HCT116 (cell line): ENCODE data around the gene TRDMT1. TPM values are rescaled to one million over a fixed set of nuclear protein-coding genes. Genes with fewer than 3 reads are reported as not detected.

Experiments
- ATAC-seq: fragments of 200-7000 bp; cut with Tn5 transposase; 2 replicates; pipeline ENCODE4 v1.9.1; 2020; ENCODE audit warnings: mild to moderate bottlenecking, moderate library complexity
- BruUV-seq: library from RNA; stranded (reverse); fragments of 400-500 nt; replicated peaks from 2 replicates; lab custom pipeline; 2021; lab: Mats Ljungman, UMichigan
- CTCF ChIA-PET: fragments of 300-600 bp; sonication (Branson Sonifier 250); formaldehyde crosslinking; loops from one replicate; lab custom pipeline; 2021; ENCODE audit warnings: antibody characterized with exemption; lab: Charles Lee
- POLR2A ChIA-PET: fragments of 300-600, 350-600 bp; sonication (Branson Sonifier 250); formaldehyde crosslinking; loops from one replicate; lab custom pipeline; 2021; ENCODE audit warnings: antibody characterized with exemption; lab: Charles Lee
- RAD21 ChIA-PET, 2 experiments: fragments of 300-600 bp; sonication (Branson Sonifier 250); formaldehyde crosslinking; loops; one replicate each; lab custom pipeline; 2023; ENCODE audit warnings: low total read pairs in 2 of 2; ENCODE audit not compliant: uncharacterized antibody in 2 of 2, unreplicated experiment in 2 of 2, low non-redundant PET in 1 of 2; lab: Charles Lee
- DNase-seq: peaks from one replicate; pipeline ENCODE4 v3.0.0-alpha.2; 2010; ENCODE audit warnings: low read depth, low spot score
- H2AFZ ChIP-seq: fragments of 200-600 bp; shearing (Covaris generic), sonication (generic); 2 replicates; pipeline ENCODE4 v1.6.1; 2017; ENCODE audit warnings: low read depth, mixed run types, mixed read lengths, antibody characterized with exemption, low read length; ENCODE audit not compliant: poor library complexity, severe bottlenecking
- H3K27ac ChIP-seq: 2 replicates; pipeline ENCODE4 v1.5.1; 2012; ENCODE audit warnings: low read depth, low read length
- H3K27me3 ChIP-seq: fragments of 200-600 bp; sonication (generic); 2 replicates; pipeline ENCODE4 v1.6.1; 2016; ENCODE audit warnings: mixed run types, low read length, mixed read lengths; ENCODE audit not compliant: insufficient read depth
- H3K36me3 ChIP-seq, 2 experiments: fragments of 200-500 bp in 1 of 2; fragments of 200-600 bp in 1 of 2; sonication (Bioruptor generic) in 1 of 2; sonication (generic) in 1 of 2; 2 replicates each; pipeline versions ENCODE4 v1.5.1 to v1.6.1; 2014 to 2016; ENCODE audit warnings: low read length in 2 of 2, inconsistent platforms in 1 of 2, mixed read lengths in 1 of 2, mixed run types in 1 of 2; ENCODE audit not compliant: insufficient read depth in 2 of 2, control insufficient read depth in 1 of 2
- H3K4me1 ChIP-seq, 2 experiments: fragments of 200-600 bp in 1 of 2; sonication (generic) in 1 of 2; 2 replicates each; pipeline versions ENCODE4 v1.5.1 to v1.6.1; 2012 to 2017; ENCODE audit warnings: low read length in 2 of 2, inconsistent platforms in 1 of 2, mild to moderate bottlenecking in 1 of 2, mixed read lengths in 1 of 2, mixed run types in 1 of 2, moderate library complexity in 1 of 2; ENCODE audit not compliant: insufficient read depth in 2 of 2, control insufficient read depth in 1 of 2
- H3K4me2 ChIP-seq: fragments of 200-600 bp; sonication (generic); 2 replicates; pipeline ENCODE4 v1.6.1; 2017; ENCODE audit warnings: mixed run types, low read length, mixed read lengths
- H3K4me3 ChIP-seq, 2 experiments: fragments of 200-600 bp in 1 of 2; sonication (generic) in 1 of 2; replicated peaks in 1 of 2; 2 replicates each; pipeline ENCODE4 v1.5.1; 2011 to 2016; ENCODE audit warnings: low read length in 2 of 2, control low read depth in 1 of 2, low read depth in 1 of 2, mild to moderate bottlenecking in 1 of 2, mixed read lengths in 1 of 2, mixed run types in 1 of 2
- H3K79me2 ChIP-seq: fragments of 200-600 bp; sonication (generic); 2 replicates; pipeline ENCODE4 v1.6.1; 2017; ENCODE audit warnings: mild to moderate bottlenecking, mixed run types, low read length, moderate library complexity, mixed read lengths; ENCODE audit not compliant: insufficient read depth
- H3K9ac ChIP-seq: fragments of 200-600 bp; sonication (generic); 2 replicates; pipeline ENCODE4 v1.6.1; 2016; ENCODE audit warnings: low read length, mixed read lengths
- H3K9me2 ChIP-seq: fragments of 200-600 bp; sonication (generic), shearing (Covaris generic); 2 replicates; pipeline ENCODE4 v1.6.1; 2017; ENCODE audit warnings: mixed run types, mild to moderate bottlenecking, moderate library complexity; ENCODE audit not compliant: insufficient read depth
- H3K9me3 ChIP-seq, 2 experiments: fragments of 200-500 bp in 1 of 2; fragments of 200-600 bp in 1 of 2; sonication (Bioruptor generic) in 1 of 2; sonication (generic) in 1 of 2; 2 replicates each; pipeline ENCODE4 v1.6.1; 2014 to 2017; ENCODE audit warnings: low read length in 2 of 2, mixed read lengths in 2 of 2, inconsistent platforms in 1 of 2, low read depth in 1 of 2, mild to moderate bottlenecking in 1 of 2, mixed run types in 1 of 2, moderate library complexity in 1 of 2; ENCODE audit not compliant: control insufficient read depth in 1 of 2, insufficient read depth in 1 of 2
- H4K20me1 ChIP-seq: fragments of 200-600 bp; sonication (generic), shearing (Covaris generic); 2 replicates; pipeline ENCODE4 v1.6.1; 2017; ENCODE audit warnings: mixed run types, mild to moderate bottlenecking, moderate library complexity; ENCODE audit not compliant: insufficient read depth
- FOSL1 ChIP-seq: IDR thresholded peaks from 2 replicates; pipeline ENCODE4 v1.6.1; 2012; ENCODE audit warnings: low read depth
- MAX ChIP-seq: IDR thresholded peaks from 2 replicates; pipeline ENCODE4 v1.6.1; 2012
- RAD21 ChIP-seq: IDR thresholded peaks from 2 replicates; pipeline ENCODE4 v1.6.1; 2012; ENCODE audit warnings: low read depth, mild to moderate bottlenecking
- SRF ChIP-seq: IDR thresholded peaks from 2 replicates; pipeline ENCODE4 v1.6.1; 2012; ENCODE audit warnings: low read depth
- TCF7L2 ChIP-seq: IDR thresholded peaks from 2 replicates; pipeline ENCODE4 v1.7.0; 2011; ENCODE audit warnings: borderline replicate concordance, inconsistent platforms; ENCODE audit not compliant: insufficient read depth, insufficient read length; ENCODE audit errors: extremely low read depth
- ZFX ChIP-seq: fragments of 450-650 bp; IDR thresholded peaks from 2 replicates; pipeline ENCODE4 v1.6.1; 2017
- intact Hi-C: fragments of 100-400 bp; cut with micrococcal nuclease; formaldehyde crosslinking; loops from 2 replicates; pipeline ENCODE4 v1.10.0; 2022
- total RNA-seq: library from RNA; stranded (reverse); gene quantifications from one replicate; pipeline ENCODE4 v1.2.1, GENCODE V29; 2021; ENCODE audit not compliant: unreplicated experiment
- TF ChIP-seq, protein P1 (sequence below): IDR thresholded peaks from 2 replicates; pipeline ENCODE4 v1.6.1; 2011; ENCODE audit warnings: mild to moderate bottlenecking, low read length, moderate library complexity; ENCODE audit not compliant: insufficient replicate concordance; ENCODE audit errors: extremely low read depth
- TF ChIP-seq, protein P2 (sequence below): IDR thresholded peaks from 2 replicates; pipeline ENCODE4 v1.6.1; 2012
- TF ChIP-seq, protein P3 (sequence below): IDR thresholded peaks from 2 replicates; pipeline ENCODE4 v1.6.1; 2012; ENCODE audit warnings: low read depth

TRDMT1 gene
- total RNA-seq, 1 experiment from 2014 or later = 8.6 TPM

DNA sequence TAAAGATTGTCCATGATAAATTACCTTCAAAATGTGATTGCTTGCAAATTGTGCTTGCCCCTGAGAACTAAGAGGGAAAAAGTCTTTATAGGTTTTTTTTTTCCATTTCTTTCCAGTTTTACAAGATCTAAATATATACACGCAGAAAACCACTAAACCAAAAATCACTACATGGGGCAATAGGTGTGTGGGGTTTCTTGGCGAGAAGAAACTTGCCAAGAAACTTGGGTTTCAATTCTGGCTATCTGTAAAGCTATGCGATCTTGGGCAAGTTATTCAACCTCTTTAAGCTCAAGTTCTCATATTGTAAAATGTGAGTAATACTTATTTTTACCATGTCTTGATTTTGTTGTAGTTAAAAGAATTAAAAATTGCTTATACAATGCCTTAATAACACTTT lies 88.9 kb downstream of the TRDMT1 start:
- no TSS peak for BruUV-seq
- no peaks in the 10 kb centered on the region for H3K9me3 ChIP-seq
- H3K27ac ChIP-seq = no peak overlapping the region
- POLR2A ChIA-PET = no interaction called here
- H4K20me1 ChIP-seq = no peaks in the 10 kb centered on the region
- H3K79me2 ChIP-seq = no peaks in the 10 kb centered on the region
- no peaks in the 10 kb centered on the region for H3K36me3 ChIP-seq
- H3K4me1 ChIP-seq = peaks cover 16 to 38% of the 10 kb centered on the region in 2 experiments
- no peaks in the 10 kb centered on the region for H3K27me3 ChIP-seq
- H3K4me2 ChIP-seq = no peak overlapping the region
- TF ChIP-seq MAX (no peak), FOSL1 (no peak), RAD21 (no peak), TCF7L2 (no peak), SRF (no peak), ZFX (no peak)
- TF ChIP-seq, protein P1, sequence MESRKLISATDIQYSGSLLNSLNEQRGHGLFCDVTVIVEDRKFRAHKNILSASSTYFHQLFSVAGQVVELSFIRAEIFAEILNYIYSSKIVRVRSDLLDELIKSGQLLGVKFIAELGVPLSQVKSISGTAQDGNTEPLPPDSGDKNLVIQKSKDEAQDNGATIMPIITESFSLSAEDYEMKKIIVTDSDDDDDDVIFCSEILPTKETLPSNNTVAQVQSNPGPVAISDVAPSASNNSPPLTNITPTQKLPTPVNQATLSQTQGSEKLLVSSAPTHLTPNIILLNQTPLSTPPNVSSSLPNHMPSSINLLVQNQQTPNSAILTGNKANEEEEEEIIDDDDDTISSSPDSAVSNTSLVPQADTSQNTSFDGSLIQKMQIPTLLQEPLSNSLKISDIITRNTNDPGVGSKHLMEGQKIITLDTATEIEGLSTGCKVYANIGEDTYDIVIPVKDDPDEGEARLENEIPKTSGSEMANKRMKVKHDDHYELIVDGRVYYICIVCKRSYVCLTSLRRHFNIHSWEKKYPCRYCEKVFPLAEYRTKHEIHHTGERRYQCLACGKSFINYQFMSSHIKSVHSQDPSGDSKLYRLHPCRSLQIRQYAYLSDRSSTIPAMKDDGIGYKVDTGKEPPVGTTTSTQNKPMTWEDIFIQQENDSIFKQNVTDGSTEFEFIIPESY = no peak
- TF ChIP-seq, protein P2, sequence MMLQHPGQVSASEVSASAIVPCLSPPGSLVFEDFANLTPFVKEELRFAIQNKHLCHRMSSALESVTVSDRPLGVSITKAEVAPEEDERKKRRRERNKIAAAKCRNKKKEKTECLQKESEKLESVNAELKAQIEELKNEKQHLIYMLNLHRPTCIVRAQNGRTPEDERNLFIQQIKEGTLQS = no peak
- TF ChIP-seq, protein P3, sequence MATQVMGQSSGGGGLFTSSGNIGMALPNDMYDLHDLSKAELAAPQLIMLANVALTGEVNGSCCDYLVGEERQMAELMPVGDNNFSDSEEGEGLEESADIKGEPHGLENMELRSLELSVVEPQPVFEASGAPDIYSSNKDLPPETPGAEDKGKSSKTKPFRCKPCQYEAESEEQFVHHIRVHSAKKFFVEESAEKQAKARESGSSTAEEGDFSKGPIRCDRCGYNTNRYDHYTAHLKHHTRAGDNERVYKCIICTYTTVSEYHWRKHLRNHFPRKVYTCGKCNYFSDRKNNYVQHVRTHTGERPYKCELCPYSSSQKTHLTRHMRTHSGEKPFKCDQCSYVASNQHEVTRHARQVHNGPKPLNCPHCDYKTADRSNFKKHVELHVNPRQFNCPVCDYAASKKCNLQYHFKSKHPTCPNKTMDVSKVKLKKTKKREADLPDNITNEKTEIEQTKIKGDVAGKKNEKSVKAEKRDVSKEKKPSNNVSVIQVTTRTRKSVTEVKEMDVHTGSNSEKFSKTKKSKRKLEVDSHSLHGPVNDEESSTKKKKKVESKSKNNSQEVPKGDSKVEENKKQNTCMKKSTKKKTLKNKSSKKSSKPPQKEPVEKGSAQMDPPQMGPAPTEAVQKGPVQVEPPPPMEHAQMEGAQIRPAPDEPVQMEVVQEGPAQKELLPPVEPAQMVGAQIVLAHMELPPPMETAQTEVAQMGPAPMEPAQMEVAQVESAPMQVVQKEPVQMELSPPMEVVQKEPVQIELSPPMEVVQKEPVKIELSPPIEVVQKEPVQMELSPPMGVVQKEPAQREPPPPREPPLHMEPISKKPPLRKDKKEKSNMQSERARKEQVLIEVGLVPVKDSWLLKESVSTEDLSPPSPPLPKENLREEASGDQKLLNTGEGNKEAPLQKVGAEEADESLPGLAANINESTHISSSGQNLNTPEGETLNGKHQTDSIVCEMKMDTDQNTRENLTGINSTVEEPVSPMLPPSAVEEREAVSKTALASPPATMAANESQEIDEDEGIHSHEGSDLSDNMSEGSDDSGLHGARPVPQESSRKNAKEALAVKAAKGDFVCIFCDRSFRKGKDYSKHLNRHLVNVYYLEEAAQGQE = no peak
- no peak overlapping the region for H3K4me3 ChIP-seq
- no peak for ATAC-seq
- no peak overlapping the region for H3K9ac ChIP-seq
- no peak for DNase-seq
- intact Hi-C loops = no loop called here
- H2AFZ ChIP-seq = no peak overlapping the region
- no peaks in the 10 kb centered on the region for H3K9me2 ChIP-seq
- RAD21 ChIA-PET = no interaction called here
- CTCF ChIA-PET = no interaction called here
